Smooth muscle cell (in vitro differentiated cells): ENCODE results near the gene IFFO2. TPM values are rescaled to one million over a fixed set of nuclear protein-coding genes. Genes with fewer than 3 reads are reported as not detected.

Experiments
- DNase-seq: peaks from one replicate; lab custom pipeline; 2025; ENCODE audit not compliant: unreplicated experiment; lab: John Stamatoyannopoulos, UW
- H2AFZ ChIP-seq: fragments of 200-600 bp; sonication (generic); 2 replicates; pipeline ENCODE4 v1.6.0; 2016; ENCODE audit warnings: antibody characterized with exemption, low read depth, mild to moderate bottlenecking
- H3F3A ChIP-seq: fragments of 200-600 bp; sonication (generic); 2 replicates; pipeline ENCODE4 v1.6.0; 2017; ENCODE audit warnings: antibody characterized with exemption, low read depth
- H3K27ac ChIP-seq: fragments of 200-600 bp; sonication (generic); 2 replicates; pipeline ENCODE4 v1.5.1; 2016; ENCODE audit warnings: low read depth, mild to moderate bottlenecking
- H3K27me3 ChIP-seq: fragments of 200-600 bp; sonication (generic); 2 replicates; pipeline ENCODE4 v1.6.1; 2016; ENCODE audit warnings: low read depth, mild to moderate bottlenecking
- H3K36me3 ChIP-seq: fragments of 200-600 bp; sonication (generic); 2 replicates; pipeline ENCODE4 v1.5.1; 2016; ENCODE audit warnings: low read depth
- H3K4me1 ChIP-seq: fragments of 200-600 bp; sonication (generic); 2 replicates; pipeline ENCODE4 v1.5.1; 2016; ENCODE audit warnings: low read depth
- H3K4me2 ChIP-seq: fragments of 200-600 bp; sonication (generic); 2 replicates; pipeline ENCODE4 v1.6.0; 2016; ENCODE audit warnings: mild to moderate bottlenecking
- H3K4me3 ChIP-seq: fragments of 200-600 bp; sonication (generic); 2 replicates; pipeline ENCODE4 v1.5.1; 2016; ENCODE audit warnings: mild to moderate bottlenecking
- H3K79me2 ChIP-seq: fragments of 200-600 bp; sonication (generic); 2 replicates; pipeline ENCODE4 v1.6.0; 2016; ENCODE audit warnings: low read depth, mild to moderate bottlenecking
- H3K9ac ChIP-seq: fragments of 200-600 bp; sonication (generic); 2 replicates; pipeline ENCODE4 v1.6.0; 2016; ENCODE audit warnings: low read depth
- H3K9me3 ChIP-seq: fragments of 200-600 bp; sonication (generic); replicated peaks from 2 replicates; pipeline ENCODE4 v1.5.1; 2016; ENCODE audit warnings: low read depth
- H4K20me1 ChIP-seq: fragments of 200-600 bp; sonication (generic); 2 replicates; pipeline ENCODE4 v1.6.0; 2016; ENCODE audit warnings: low read depth
- WGBS: methylation state at CpG from one replicate; pipeline ENCODE4 v1.1.7; 2016; ENCODE audit warnings: low lambda C conversion rate; 5-methylcytosine and 5-hydroxymethylcytosine counted together
- polyA plus RNA-seq: library from polyadenylated mRNA; unstranded; fragments of >200 nt; fragmentation: Nextera tagmentation; extraction: Ambion mirVana; gene quantifications from 2 replicates; pipeline ENCODE4 v1.2.1, GENCODE V29; 2016
- total RNA-seq: library from RNA; depleted of rRNA; stranded (reverse); fragments of >200 nt; gene quantifications from 2 replicates; pipeline ENCODE4 v1.2.3, GENCODE V29; 2014
- TF ChIP-seq, protein P1 (sequence below): fragments of 200-600 bp; sonication (generic); IDR thresholded peaks from 2 replicates; pipeline ENCODE4 v1.5.1; 2017; ENCODE audit warnings: borderline replicate concordance, mild to moderate bottlenecking, antibody characterized with exemption; ENCODE audit not compliant: insufficient read depth, poor library complexity, severe bottlenecking

IFFO2 gene
- total and polyA plus RNA-seq, 2 experiments from 2014 or later: 5.7 to 19.1 TPM

DNA sequence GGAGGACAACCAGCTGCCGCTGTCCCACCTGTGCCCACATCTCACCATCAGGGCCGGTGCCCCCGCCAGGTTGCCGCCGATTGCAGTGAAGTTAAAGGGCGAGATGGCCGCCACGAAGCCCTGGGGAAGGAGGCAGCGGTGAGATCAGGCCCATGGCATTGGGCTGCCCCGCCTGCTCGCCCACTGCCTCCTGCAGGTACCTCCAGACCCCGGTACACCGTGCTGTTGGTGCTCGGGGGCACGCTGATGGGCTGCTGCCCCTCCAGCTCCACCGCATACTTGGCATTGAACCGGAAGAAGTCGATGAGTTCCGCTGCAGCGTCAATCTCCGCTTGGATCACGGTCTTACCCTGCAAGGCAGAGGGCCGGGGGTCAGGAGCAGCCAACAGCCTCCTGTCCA, 73.4 kb downstream of the IFFO2 start:
- Histone ChIP-seq H4K20me1 (no peaks in the 10 kb centered on the region), H3K27me3 (no peaks in the 10 kb centered on the region), H3F3A (no peaks in the 10 kb centered on the region), H3K27ac (no peak overlapping the region), H2AFZ (no peak overlapping the region), H3K4me1 (no peaks in the 10 kb centered on the region), H3K36me3 (no peaks in the 10 kb centered on the region), H3K9me3 (no peaks in the 10 kb centered on the region), H3K4me3 (no peak overlapping the region), H3K79me2 (no peaks in the 10 kb centered on the region), H3K9ac (no peak overlapping the region), H3K4me2 (no peak overlapping the region)
- DNase-seq: no peak
- TF ChIP-seq, protein P1, sequence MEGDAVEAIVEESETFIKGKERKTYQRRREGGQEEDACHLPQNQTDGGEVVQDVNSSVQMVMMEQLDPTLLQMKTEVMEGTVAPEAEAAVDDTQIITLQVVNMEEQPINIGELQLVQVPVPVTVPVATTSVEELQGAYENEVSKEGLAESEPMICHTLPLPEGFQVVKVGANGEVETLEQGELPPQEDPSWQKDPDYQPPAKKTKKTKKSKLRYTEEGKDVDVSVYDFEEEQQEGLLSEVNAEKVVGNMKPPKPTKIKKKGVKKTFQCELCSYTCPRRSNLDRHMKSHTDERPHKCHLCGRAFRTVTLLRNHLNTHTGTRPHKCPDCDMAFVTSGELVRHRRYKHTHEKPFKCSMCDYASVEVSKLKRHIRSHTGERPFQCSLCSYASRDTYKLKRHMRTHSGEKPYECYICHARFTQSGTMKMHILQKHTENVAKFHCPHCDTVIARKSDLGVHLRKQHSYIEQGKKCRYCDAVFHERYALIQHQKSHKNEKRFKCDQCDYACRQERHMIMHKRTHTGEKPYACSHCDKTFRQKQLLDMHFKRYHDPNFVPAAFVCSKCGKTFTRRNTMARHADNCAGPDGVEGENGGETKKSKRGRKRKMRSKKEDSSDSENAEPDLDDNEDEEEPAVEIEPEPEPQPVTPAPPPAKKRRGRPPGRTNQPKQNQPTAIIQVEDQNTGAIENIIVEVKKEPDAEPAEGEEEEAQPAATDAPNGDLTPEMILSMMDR: no peak
- 95% methylated on average over 23 of the region's 23 CpGs for WGBS

GRCh38 chr1:18882486-18882885, 74.0 kb downstream of the IFFO2 start:
- no peaks in the 10 kb centered on the region for H3K36me3 ChIP-seq
- WGBS: 85% methylated on average over 8 of the region's 8 CpGs
- H3K79me2 ChIP-seq: no peaks in the 10 kb centered on the region
- TF ChIP-seq, protein P1: no peak
- DNase-seq: no peak
- no peak overlapping the region for H3K4me3 ChIP-seq
- H3K27me3 ChIP-seq: no peaks in the 10 kb centered on the region
- no peak overlapping the region for H3K9ac ChIP-seq
- H3K27ac ChIP-seq: no peak overlapping the region
- no peak overlapping the region for H2AFZ ChIP-seq
- H3F3A ChIP-seq: no peaks in the 10 kb centered on the region
- no peak overlapping the region for H3K4me2 ChIP-seq
- H4K20me1 ChIP-seq: no peaks in the 10 kb centered on the region
- no peaks in the 10 kb centered on the region for H3K9me3 ChIP-seq
- H3K4me1 ChIP-seq: no peaks in the 10 kb centered on the region

- no peak overlapping the region for H3K27ac ChIP-seq
- 96% methylated on average over 23 of the region's 24 CpGs for WGBS
- no peak overlapping the region for H3K4me3 ChIP-seq
- H3K4me2 ChIP-seq: no peak overlapping the region
- no peaks in the 10 kb centered on the region for H3K4me1 ChIP-seq
- no peak overlapping the region for H2AFZ ChIP-seq
- no peak overlapping the region for H3K9ac ChIP-seq
- no peaks in the 10 kb centered on the region for H3K79me2 ChIP-seq
- TF ChIP-seq, protein P1: no peak
- no peaks in the 10 kb centered on the region for H3K27me3 ChIP-seq
- no peaks in the 10 kb centered on the region for H3F3A ChIP-seq
- no peaks in the 10 kb centered on the region for H4K20me1 ChIP-seq
- no peaks in the 10 kb centered on the region for H3K36me3 ChIP-seq
- no peak for DNase-seq
- no peaks in the 10 kb centered on the region for H3K9me3 ChIP-seq
These were observed 74.6 kb downstream of the IFFO2 start for GRCh38 chr1:18881642-18882431.

DNA sequence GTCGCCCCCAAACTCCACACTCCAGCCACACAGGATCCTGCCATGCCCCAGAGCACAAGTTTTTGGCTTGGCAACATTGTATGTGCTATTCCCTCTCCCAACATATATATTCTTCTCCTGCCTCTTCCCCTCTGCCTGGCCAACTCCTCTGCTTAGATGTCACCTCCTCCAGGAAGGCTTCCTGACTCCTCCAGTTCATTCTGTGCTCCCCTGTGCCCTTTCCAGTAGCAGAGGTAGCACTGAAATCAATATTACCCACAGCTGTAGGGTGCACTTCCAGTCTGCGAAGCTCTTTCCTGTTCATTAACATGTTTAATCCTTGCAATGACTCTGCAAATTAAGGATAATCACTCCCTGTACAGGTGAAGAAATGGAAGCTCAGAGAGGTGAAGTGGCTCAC, 75.3 kb downstream of the IFFO2 start:
- Histone ChIP-seq H3K4me3 (no peak overlapping the region), H3K36me3 (no peaks in the 10 kb centered on the region), H3K79me2 (no peaks in the 10 kb centered on the region), H3K9me3 (no peaks in the 10 kb centered on the region), H4K20me1 (no peaks in the 10 kb centered on the region), H3K4me1 (no peaks in the 10 kb centered on the region), H3K27ac (no peak overlapping the region), H2AFZ (no peak overlapping the region), H3K27me3 (no peaks in the 10 kb centered on the region), H3K4me2 (no peak overlapping the region), H3F3A (no peaks in the 10 kb centered on the region), H3K9ac (no peak overlapping the region)
- DNase-seq: no peak
- WGBS: 98% methylated on average over 2 of the region's 2 CpGs
- TF ChIP-seq, protein P1: no peak
